ENCODE data around the gene TOM1L2.

GRCh38 chr17:17931159-17931558 is 41.0 kb downstream of the TOM1L2 start:
- TF ChIP-seq CTCF (conservative IDR thresholded peaks at IDR 0.05; ENCODE audit: low read depth, low read length) (no peak), RFX5 (IDR thresholded peaks at IDR 0.05; ENCODE audit: low read depth, low read length) (no peak), POLR2A (IDR thresholded peaks at IDR 0.05; ENCODE audit: low read depth, low read length) (no peak), MXI1 (IDR thresholded peaks at IDR 0.05; ENCODE audit: borderline replicate concordance, low read depth, low read length) (no peak), CEBPB (IDR thresholded peaks at IDR 0.05; ENCODE audit: low read depth, low read length) (no peak), BHLHE40 (IDR thresholded peaks at IDR 0.05; ENCODE audit: low read depth, low read length) (no peak), RCOR1 (IDR thresholded peaks at IDR 0.05; ENCODE audit: insufficient replicate concordance, low read length) (no peak)

Measured in IMR-90 (cell line).